Astrocyte (in vitro differentiated cells and primary cell): ENCODE measurements around the gene LNX2. TPM values are rescaled to one million over a fixed set of nuclear protein-coding genes. Genes with fewer than 3 reads are reported as not detected.

ENCODE experiments used
- DNase-seq: peaks from one replicate; pipeline ENCODE4 v3.0.0-alpha.2; 2010; ENCODE audit warnings: low read depth
- FAIRE-seq: peaks from 2 replicates; lab custom pipeline; 2011; peaks lifted over from hg19 to GRCh38; lab: Jason Lieb, UNC
- H2AFZ ChIP-seq: 2 replicates; pipeline ENCODE4 v1.6.0; 2012; ENCODE audit warnings: low read depth, low read length, inconsistent platforms
- H3K27ac ChIP-seq: 2 replicates; pipeline ENCODE4 v1.5.1; 2011; ENCODE audit warnings: low read depth, low read length, inconsistent platforms
- H3K27me3 ChIP-seq: 2 replicates; pipeline ENCODE4 v1.6.0; 2011; ENCODE audit warnings: low read length, inconsistent platforms; ENCODE audit not compliant: insufficient read depth
- H3K36me3 ChIP-seq: 2 replicates; pipeline ENCODE4 v1.5.1; 2011; ENCODE audit warnings: low read length, inconsistent platforms; ENCODE audit not compliant: insufficient read depth
- H3K4me1 ChIP-seq: 2 replicates; pipeline ENCODE4 v1.5.1; 2011; ENCODE audit warnings: low read length, inconsistent platforms; ENCODE audit not compliant: insufficient read depth
- H3K4me2 ChIP-seq: 2 replicates; pipeline ENCODE4 v1.6.0; 2012; ENCODE audit warnings: low read length, inconsistent platforms
- H3K4me3 ChIP-seq: 2 replicates; pipeline ENCODE4 v1.5.1; 2011; ENCODE audit warnings: low read depth, mild to moderate bottlenecking, low read length, inconsistent platforms; ENCODE audit not compliant: insufficient read depth
- H3K79me2 ChIP-seq: 2 replicates; pipeline ENCODE4 v1.6.0; 2012; ENCODE audit warnings: mild to moderate bottlenecking, low read length, inconsistent platforms; ENCODE audit not compliant: insufficient read depth
- H3K9ac ChIP-seq: 2 replicates; pipeline ENCODE4 v1.6.0; 2012; ENCODE audit warnings: mild to moderate bottlenecking, low read length, inconsistent platforms
- H3K9me3 ChIP-seq: 2 replicates; pipeline ENCODE4 v1.5.1; 2012; ENCODE audit warnings: low read depth, mild to moderate bottlenecking, low read length, inconsistent platforms; ENCODE audit not compliant: insufficient read depth
- H4K20me1 ChIP-seq: 2 replicates; pipeline ENCODE4 v1.6.0; 2012; ENCODE audit warnings: low read length, inconsistent platforms; ENCODE audit not compliant: insufficient read depth
- H3K27ac Mint-ChIP-seq: one replicate; pipeline ENCODE4 v1.8.0; 2021; ENCODE audit warnings: mild to moderate bottlenecking, mixed read lengths; ENCODE audit not compliant: unreplicated experiment
- H3K27me3 Mint-ChIP-seq: one replicate; pipeline ENCODE4 v1.8.0; 2021; ENCODE audit warnings: low read depth, mixed read lengths; ENCODE audit not compliant: unreplicated experiment
- H3K36me3 Mint-ChIP-seq: one replicate; pipeline ENCODE4 v1.8.0; 2021; ENCODE audit warnings: low read depth, mixed read lengths; ENCODE audit not compliant: unreplicated experiment
- H3K4me1 Mint-ChIP-seq: one replicate; pipeline ENCODE4 v1.8.0; 2021; ENCODE audit warnings: low read depth, mixed read lengths; ENCODE audit not compliant: unreplicated experiment
- H3K4me3 Mint-ChIP-seq: one replicate; pipeline ENCODE4 v1.8.0; 2021; ENCODE audit warnings: mild to moderate bottlenecking, moderate library complexity, mixed read lengths; ENCODE audit not compliant: unreplicated experiment
- H3K9me3 Mint-ChIP-seq: one replicate; pipeline ENCODE4 v1.8.0; 2021; ENCODE audit warnings: mild to moderate bottlenecking, mixed read lengths; ENCODE audit not compliant: unreplicated experiment
- CTCF ChIP-seq: IDR thresholded peaks from 2 replicates; pipeline ENCODE4 v1.5.1; 2011; ENCODE audit warnings: low read depth, mild to moderate bottlenecking, inconsistent platforms, low read length, moderate library complexity; ENCODE audit not compliant: insufficient read depth
- EZH2 ChIP-seq: IDR thresholded peaks from 2 replicates; pipeline ENCODE4 v1.6.1; 2012; ENCODE audit warnings: mild to moderate bottlenecking, low read length, inconsistent platforms; ENCODE audit not compliant: insufficient read depth
- total RNA-seq: library from RNA; stranded (reverse); gene quantifications from 2 replicates; pipeline ENCODE4 v1.2.1, GENCODE V29; 2021

LNX2 gene
- total RNA-seq, 1 donor from 2014 or later = 8.7 TPM

GRCh38 chr13:27523346-27524073 lies 96.8 kb downstream of the LNX2 start:
- H3K9me3 Mint-ChIP-seq = peaks cover 5% of the 10 kb centered on the region
- no peaks in the 10 kb centered on the region for H4K20me1 ChIP-seq
- no peak overlapping the region for H3K27ac ChIP-seq
- no peaks in the 10 kb centered on the region for H3K36me3 ChIP-seq
- no peak overlapping the region for H3K27ac Mint-ChIP-seq
- no peaks in the 10 kb centered on the region for H3K9me3 ChIP-seq
- no peak overlapping the region for H3K9ac ChIP-seq
- no peaks in the 10 kb centered on the region for H3K4me1 ChIP-seq
- H3K79me2 ChIP-seq = no peaks in the 10 kb centered on the region
- DNase-seq (no peak), FAIRE-seq (no peak)
- no peak overlapping the region for H2AFZ ChIP-seq
- no peaks in the 10 kb centered on the region for H3K27me3 ChIP-seq
- peaks cover 25% of the 10 kb centered on the region for H3K27me3 Mint-ChIP-seq
- H3K4me2 ChIP-seq = no peak overlapping the region
- no peak overlapping the region for H3K4me3 ChIP-seq
- H3K4me1 Mint-ChIP-seq = no peaks in the 10 kb centered on the region
- peaks cover 4% of the 10 kb centered on the region for H3K36me3 Mint-ChIP-seq
- TF ChIP-seq EZH2 = no peak
- TF ChIP-seq CTCF = no peak
- H3K4me3 Mint-ChIP-seq = no peak overlapping the region

- H3K4me1 Mint-ChIP-seq = no peaks in the 10 kb centered on the region
- H4K20me1 ChIP-seq = no peaks in the 10 kb centered on the region
- H3K36me3 Mint-ChIP-seq = peaks cover 2% of the 10 kb centered on the region
- DNase-seq (no peak), FAIRE-seq (no peak)
- H3K27ac Mint-ChIP-seq = no peak overlapping the region
- no peak overlapping the region for H2AFZ ChIP-seq
- no peaks in the 10 kb centered on the region for H3K36me3 ChIP-seq
- H3K79me2 ChIP-seq = no peaks in the 10 kb centered on the region
- no peaks in the 10 kb centered on the region for H3K27me3 ChIP-seq
- no peaks in the 10 kb centered on the region for H3K9me3 ChIP-seq
- H3K4me1 ChIP-seq = no peaks in the 10 kb centered on the region
- H3K4me3 Mint-ChIP-seq = no peak overlapping the region
- no peak overlapping the region for H3K4me2 ChIP-seq
- H3K27me3 Mint-ChIP-seq = peaks cover 25% of the 10 kb centered on the region
- H3K4me3 ChIP-seq = no peak overlapping the region
- no peak for TF ChIP-seq EZH2
- no peak for TF ChIP-seq CTCF
- H3K9ac ChIP-seq = no peak overlapping the region
- peaks cover 2% of the 10 kb centered on the region for H3K9me3 Mint-ChIP-seq
- no peak overlapping the region for H3K27ac ChIP-seq
Measured at GRCh38 chr13:27522847-27523246, 97.5 kb downstream of the LNX2 start.

GRCh38 chr13:27516103-27516502 lies 104.2 kb downstream of the LNX2 start:
- no peak overlapping the region for H3K4me3 Mint-ChIP-seq
- H2AFZ ChIP-seq = no peak overlapping the region
- H3K36me3 ChIP-seq = no peaks in the 10 kb centered on the region
- no peaks in the 10 kb centered on the region for H3K4me1 Mint-ChIP-seq
- TF ChIP-seq CTCF (no peak), EZH2 (no peak)
- no peak overlapping the region for H3K27ac Mint-ChIP-seq
- H3K4me3 ChIP-seq = no peak overlapping the region
- no peaks in the 10 kb centered on the region for H3K4me1 ChIP-seq
- H3K4me2 ChIP-seq = no peak overlapping the region
- no peak overlapping the region for H3K9ac ChIP-seq
- H4K20me1 ChIP-seq = no peaks in the 10 kb centered on the region
- H3K36me3 Mint-ChIP-seq = no peaks in the 10 kb centered on the region
- H3K27ac ChIP-seq = no peak overlapping the region
- no peaks in the 10 kb centered on the region for H3K9me3 Mint-ChIP-seq
- H3K9me3 ChIP-seq = no peaks in the 10 kb centered on the region
- peaks cover 8% of the 10 kb centered on the region for H3K27me3 Mint-ChIP-seq
- DNase-seq (no peak), FAIRE-seq (no peak)
- H3K79me2 ChIP-seq = no peaks in the 10 kb centered on the region
- peaks cover 2% of the 10 kb centered on the region for H3K27me3 ChIP-seq
